Ishikawa (cell line): ENCODE data around the gene NKIRAS1.

Experiments used
- CEBPB ChIP-seq: IDR thresholded peaks from 2 replicates; pipeline ENCODE4 v1.6.1; 2012
- CREB1 ChIP-seq: IDR thresholded peaks from 2 replicates; pipeline ENCODE4 v1.6.1; 2012; ENCODE audit warnings: low read depth
- EGR1 ChIP-seq: IDR thresholded peaks from 2 replicates; pipeline ENCODE4 v1.6.1; 2012
- EP300 ChIP-seq: IDR thresholded peaks from 2 replicates; pipeline ENCODE4 v1.6.1; 2012; ENCODE audit warnings: borderline replicate concordance
- FOXM1 ChIP-seq: IDR thresholded peaks from 2 replicates; pipeline ENCODE4 v1.6.1; 2012; ENCODE audit warnings: low read depth, borderline replicate concordance
- MAX ChIP-seq: IDR thresholded peaks from 2 replicates; pipeline ENCODE4 v1.6.1; 2012
- NFIC ChIP-seq: IDR thresholded peaks from 2 replicates; pipeline ENCODE4 v1.6.1; 2012
- RAD21 ChIP-seq: IDR thresholded peaks from 2 replicates; pipeline ENCODE4 v1.6.1; 2012; ENCODE audit warnings: low read depth
- REST ChIP-seq: IDR thresholded peaks from 2 replicates; pipeline ENCODE4 v1.6.1; 2012; ENCODE audit warnings: low read depth, mild to moderate bottlenecking
- TAF1 ChIP-seq: IDR thresholded peaks from 2 replicates; pipeline ENCODE4 v1.6.1; 2012; ENCODE audit warnings: low read depth, mild to moderate bottlenecking
- TCF12 ChIP-seq: IDR thresholded peaks from 2 replicates; pipeline ENCODE4 v1.6.1; 2012; ENCODE audit warnings: low read depth
- TEAD4 ChIP-seq: IDR thresholded peaks from 2 replicates; pipeline ENCODE4 v1.6.1; 2012
- YY1 ChIP-seq: IDR thresholded peaks from 2 replicates; pipeline ENCODE4 v1.6.1; 2012; ENCODE audit warnings: low read depth
- ZBTB7A ChIP-seq: IDR thresholded peaks from 2 replicates; pipeline ENCODE4 v1.6.1; 2012; ENCODE audit warnings: low read depth
- TF ChIP-seq, protein P1 (sequence below): IDR thresholded peaks from 2 replicates; pipeline ENCODE4 v1.6.1; 2012

The NKIRAS1 gene

GRCh38 chr3:23916886-23917678 lies at the start of gene NKIRAS1, which contains the start of gene RPL15:
Gene NKIRAS1 (minus strand): TSS chr3:23916990. CDS start chr3:23910904, 6,086 bp downstream.
Gene RPL15 (plus strand): TSS chr3:23917132. CDS start chr3:23917860, 728 bp downstream.
- peak; percentile 34; the same call in 1 of the 2 replicates for TF ChIP-seq NFIC
- 0 out of 2 replicates have a peak, but pooled peaks have one; percentile 44 for TF ChIP-seq FOXM1
- 0 out of 2 replicates have a peak, but pooled peaks have one; percentile 50 for TF ChIP-seq CREB1
- no peak for TF ChIP-seq CEBPB
- TF ChIP-seq MAX, result peak; percentile 90
- peak; percentile 55; the same call in 1 of the 2 replicates for TF ChIP-seq EGR1
- TF ChIP-seq TCF12, result peak; percentile 65
- TF ChIP-seq, protein P1, sequence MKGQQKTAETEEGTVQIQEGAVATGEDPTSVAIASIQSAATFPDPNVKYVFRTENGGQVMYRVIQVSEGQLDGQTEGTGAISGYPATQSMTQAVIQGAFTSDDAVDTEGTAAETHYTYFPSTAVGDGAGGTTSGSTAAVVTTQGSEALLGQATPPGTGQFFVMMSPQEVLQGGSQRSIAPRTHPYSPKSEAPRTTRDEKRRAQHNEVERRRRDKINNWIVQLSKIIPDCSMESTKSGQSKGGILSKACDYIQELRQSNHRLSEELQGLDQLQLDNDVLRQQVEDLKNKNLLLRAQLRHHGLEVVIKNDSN, result no peak
- 0 out of 2 replicates have a peak, but pooled peaks have one; percentile 20 for TF ChIP-seq TEAD4
- TF ChIP-seq REST, result no peak; the same call in 1 of the 2 replicates
- TF ChIP-seq RAD21, result no peak
- TF ChIP-seq EP300, result peak; percentile 54; the same call in 1 of the 2 replicates
- TF ChIP-seq TAF1, result peak; percentile 99
- no peak for TF ChIP-seq ZBTB7A
- TF ChIP-seq YY1, result peak; percentile 90

- no peak for TF ChIP-seq MAX
- no peak for TF ChIP-seq NFIC
- no peak for TF ChIP-seq TCF12
- TF ChIP-seq FOXM1, result no peak
- TF ChIP-seq EGR1, result no peak
- no peak for TF ChIP-seq TEAD4
- TF ChIP-seq, protein P1, result no peak
These were observed 49.5 kb upstream of the NKIRAS1 start for GRCh38 chr3:23966328-23966727.

- TF ChIP-seq TEAD4 (no peak), CEBPB (no peak), CREB1 (no peak), MAX (no peak), RAD21 (no peak), REST (no peak), ZBTB7A (no peak), TCF12 (no peak), EGR1 (no peak), TAF1 (no peak), NFIC (no peak), FOXM1 (no peak), YY1 (no peak), EP300 (no peak)
- TF ChIP-seq, protein P1, result no peak
These were observed 47.9 kb upstream of the NKIRAS1 start for GRCh38 chr3:23964537-23965235.

GRCh38 chr3:23961913-23962312 lies 45.1 kb upstream of the NKIRAS1 start:
- TF ChIP-seq CEBPB (no peak), TEAD4 (no peak), ZBTB7A (no peak), MAX (no peak), YY1 (no peak), RAD21 (no peak), EP300 (no peak), FOXM1 (no peak), EGR1 (no peak)

GRCh38 chr3:23961066-23961465 lies 44.3 kb upstream of the NKIRAS1 start:
- TF ChIP-seq TAF1 (no peak), EGR1 (no peak), EP300 (no peak), CREB1 (no peak), CEBPB (no peak)
